Lower lobe of right lung (tissue), 2 donors: ENCODE results near the gene NRIP1. TPM values are rescaled to one million over a fixed set of nuclear protein-coding genes. Genes with fewer than 3 reads are reported as not detected.

ENCODE experiments used
- ATAC-seq, 2 donors: fragments of 200-7000 bp; cut with Tn5 transposase; one replicate each; pipeline ENCODE4 v1.9.1; 2020 to 2022; ENCODE audit warnings: mild to moderate bottlenecking in 2 of 2, moderate library complexity in 2 of 2
- DNase-seq: peaks from one replicate; pipeline ENCODE4 v3.0.0-alpha.2; 2020
- H3K27ac ChIP-seq: fragments of 200-600 bp; one replicate; pipeline ENCODE4 v1.8.0; 2022
- H3K27me3 ChIP-seq: fragments of 200-600 bp; one replicate; pipeline ENCODE4 v1.8.0; 2022; ENCODE audit warnings: low read depth
- H3K36me3 ChIP-seq: fragments of 200-600 bp; one replicate; pipeline ENCODE4 v1.8.0; 2022; ENCODE audit warnings: mild to moderate bottlenecking
- H3K4me1 ChIP-seq: fragments of 200-600 bp; one replicate; pipeline ENCODE4 v1.8.0; 2022
- H3K4me3 ChIP-seq: fragments of 200-600 bp; one replicate; pipeline ENCODE4 v1.8.0; 2022; ENCODE audit warnings: mild to moderate bottlenecking
- H3K9me3 ChIP-seq: fragments of 200-600 bp; one replicate; pipeline ENCODE4 v1.8.0; 2022
- intact Hi-C: fragments of 100-400 bp; cut with DNase I; formaldehyde crosslinking; loops from one replicate; pipeline ENCODE4 v1.11.0; 2022
- total RNA-seq: library from RNA; stranded (reverse); fragmentation: NEBNext Ultra II Directional; extraction: Animal tissue kit (Norgen Biotek cat#: 25700); gene quantifications from one replicate; pipeline ENCODE4 v1.2.1, GENCODE V29; 2021
- TF ChIP-seq, protein P1 (sequence below): fragments of 200-600 bp; IDR thresholded peaks from one replicate; pipeline ENCODE4 v1.8.0; 2022; ENCODE audit warnings: antibody characterized with exemption, mild to moderate bottlenecking
- donor health status: DM: no; HTN: yes; CAD: no; lungs with severe emphysema.

Gene NRIP1
- total RNA-seq, 1 donor from 2014 or later: 60.0 TPM

DNA sequence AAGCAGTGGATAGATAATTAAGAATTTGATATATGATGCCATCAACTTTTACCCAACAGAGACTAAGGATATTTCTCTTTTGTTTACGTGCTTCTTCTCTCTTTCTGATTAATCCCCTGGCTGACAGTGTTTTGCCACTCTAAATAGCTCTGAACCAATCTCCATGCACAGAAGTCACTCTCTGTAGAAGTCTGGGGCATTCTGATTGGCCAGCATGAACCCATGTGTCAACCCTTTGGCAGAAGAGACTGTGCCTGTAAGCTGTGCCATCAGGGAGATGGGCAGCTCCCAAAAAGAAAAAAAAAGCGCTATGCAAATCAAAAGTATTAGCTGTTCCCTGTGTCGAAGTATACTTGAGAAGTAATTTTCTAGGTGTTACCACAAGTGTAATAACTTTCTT is 34.1 kb upstream of the NRIP1 start:
- no peaks in the 10 kb centered on the region for H3K36me3 ChIP-seq
- no peaks in the 10 kb centered on the region for H3K4me1 ChIP-seq
- no peak for DNase-seq
- no peak overlapping the region for H3K27ac ChIP-seq
- H3K27me3 ChIP-seq: no peaks in the 10 kb centered on the region
- H3K4me3 ChIP-seq: no peak overlapping the region
- no peaks in the 10 kb centered on the region for H3K9me3 ChIP-seq
- TF ChIP-seq, protein P1, sequence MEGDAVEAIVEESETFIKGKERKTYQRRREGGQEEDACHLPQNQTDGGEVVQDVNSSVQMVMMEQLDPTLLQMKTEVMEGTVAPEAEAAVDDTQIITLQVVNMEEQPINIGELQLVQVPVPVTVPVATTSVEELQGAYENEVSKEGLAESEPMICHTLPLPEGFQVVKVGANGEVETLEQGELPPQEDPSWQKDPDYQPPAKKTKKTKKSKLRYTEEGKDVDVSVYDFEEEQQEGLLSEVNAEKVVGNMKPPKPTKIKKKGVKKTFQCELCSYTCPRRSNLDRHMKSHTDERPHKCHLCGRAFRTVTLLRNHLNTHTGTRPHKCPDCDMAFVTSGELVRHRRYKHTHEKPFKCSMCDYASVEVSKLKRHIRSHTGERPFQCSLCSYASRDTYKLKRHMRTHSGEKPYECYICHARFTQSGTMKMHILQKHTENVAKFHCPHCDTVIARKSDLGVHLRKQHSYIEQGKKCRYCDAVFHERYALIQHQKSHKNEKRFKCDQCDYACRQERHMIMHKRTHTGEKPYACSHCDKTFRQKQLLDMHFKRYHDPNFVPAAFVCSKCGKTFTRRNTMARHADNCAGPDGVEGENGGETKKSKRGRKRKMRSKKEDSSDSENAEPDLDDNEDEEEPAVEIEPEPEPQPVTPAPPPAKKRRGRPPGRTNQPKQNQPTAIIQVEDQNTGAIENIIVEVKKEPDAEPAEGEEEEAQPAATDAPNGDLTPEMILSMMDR: no peak
- no peak for ATAC-seq
- intact Hi-C loops: no loop called here

GRCh38 chr21:15098181-15098580 is 33.4 kb upstream of the NRIP1 start:
- DNase-seq: no peak
- no peak for ATAC-seq
- TF ChIP-seq, protein P1: no peak
- H3K36me3 ChIP-seq: no peaks in the 10 kb centered on the region
- H3K4me1 ChIP-seq: no peaks in the 10 kb centered on the region
- H3K27me3 ChIP-seq: no peaks in the 10 kb centered on the region
- no peaks in the 10 kb centered on the region for H3K9me3 ChIP-seq
- intact Hi-C loops: no loop called here
- H3K27ac ChIP-seq: no peak overlapping the region
- no peak overlapping the region for H3K4me3 ChIP-seq

- Histone ChIP-seq H3K4me3 (no peak overlapping the region), H3K36me3 (no peaks in the 10 kb centered on the region), H3K27me3 (no peaks in the 10 kb centered on the region), H3K4me1 (no peaks in the 10 kb centered on the region), H3K9me3 (no peaks in the 10 kb centered on the region), H3K27ac (no peak overlapping the region)
- DNase-seq (no peak), ATAC-seq (no peak)
- intact Hi-C loops: no loop called here
- TF ChIP-seq, protein P1: no peak
Observed at GRCh38 chr21:15097580-15097979, 32.8 kb upstream of the NRIP1 start.

DNA sequence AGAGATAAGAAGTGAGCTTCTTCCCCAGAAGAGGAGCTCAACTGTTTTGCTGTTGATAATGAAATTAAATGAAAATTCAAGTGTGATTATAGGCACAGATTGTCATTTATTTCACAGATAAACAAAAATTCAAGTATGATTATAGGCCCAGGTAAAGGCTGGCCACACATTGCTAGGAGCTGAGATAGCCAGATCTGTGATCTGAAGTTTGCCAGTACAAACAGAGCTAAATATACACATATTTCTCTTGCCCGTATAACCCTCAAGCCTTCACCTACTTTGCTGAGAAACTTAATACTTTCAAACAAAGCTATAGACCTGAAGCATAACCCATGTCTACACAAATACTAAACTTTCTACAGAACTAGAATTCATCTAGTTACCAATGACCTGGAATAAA is 31.3 kb upstream of the NRIP1 start:
- no peaks in the 10 kb centered on the region for H3K27me3 ChIP-seq
- no peaks in the 10 kb centered on the region for H3K36me3 ChIP-seq
- H3K4me3 ChIP-seq: no peak overlapping the region
- TF ChIP-seq, protein P1: no peak
- DNase-seq (no peak), ATAC-seq (no peak)
- no peaks in the 10 kb centered on the region for H3K4me1 ChIP-seq
- H3K27ac ChIP-seq: no peak overlapping the region
- H3K9me3 ChIP-seq: no peaks in the 10 kb centered on the region
- intact Hi-C loops: no loop called here

DNA sequence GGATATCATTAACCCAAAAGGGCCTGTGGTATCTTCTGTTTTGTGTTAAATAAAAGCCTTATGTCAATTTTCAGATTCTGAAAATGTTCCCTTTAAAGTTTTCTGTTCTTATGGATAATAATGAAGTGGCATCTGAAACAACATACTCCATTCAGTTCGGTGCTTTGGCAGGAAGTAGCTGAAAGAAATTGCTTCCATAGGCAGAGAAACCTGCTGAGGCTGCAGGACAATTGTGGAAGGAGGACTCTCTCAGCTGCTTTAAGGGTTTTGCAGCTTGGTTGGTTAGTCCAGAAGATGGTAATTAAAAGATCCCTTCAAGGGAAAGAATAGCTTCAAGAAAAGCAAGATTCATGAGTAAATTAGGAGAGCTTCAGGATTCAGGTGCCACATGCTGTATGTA is 30.5 kb upstream of the NRIP1 start:
- no peaks in the 10 kb centered on the region for H3K4me1 ChIP-seq
- no peaks in the 10 kb centered on the region for H3K36me3 ChIP-seq
- intact Hi-C loops: no loop called here
- no peak overlapping the region for H3K4me3 ChIP-seq
- DNase-seq (no peak), ATAC-seq (no peak)
- no peak overlapping the region for H3K27ac ChIP-seq
- no peaks in the 10 kb centered on the region for H3K27me3 ChIP-seq
- TF ChIP-seq, protein P1: no peak
- H3K9me3 ChIP-seq: no peaks in the 10 kb centered on the region

DNA sequence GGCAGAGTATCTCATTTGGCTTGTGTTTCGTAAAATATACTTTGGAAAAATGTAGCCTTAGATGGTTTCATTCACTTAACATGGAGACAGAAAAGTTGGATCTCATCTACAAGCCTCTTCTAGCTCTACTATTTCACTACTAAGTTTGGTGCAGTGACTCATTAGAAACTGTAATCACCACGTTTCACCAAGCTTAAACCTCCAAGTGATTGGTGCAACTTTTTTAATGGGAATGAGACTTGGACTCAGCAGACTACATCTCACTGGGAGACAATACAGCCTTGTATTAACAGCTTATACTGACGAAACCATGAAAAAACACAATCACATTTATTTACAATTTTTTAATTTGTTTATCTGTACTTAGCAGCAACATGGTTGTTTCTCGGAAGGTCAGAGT is 29.9 kb upstream of the NRIP1 start:
- no peak overlapping the region for H3K4me3 ChIP-seq
- DNase-seq: no peak
- no peak overlapping the region for H3K27ac ChIP-seq
- H3K4me1 ChIP-seq: no peaks in the 10 kb centered on the region
- ATAC-seq: no peak
- H3K27me3 ChIP-seq: no peaks in the 10 kb centered on the region
- H3K36me3 ChIP-seq: no peaks in the 10 kb centered on the region
- no peaks in the 10 kb centered on the region for H3K9me3 ChIP-seq
- TF ChIP-seq, protein P1: no peak
- intact Hi-C loops: no loop called here
